ENCODE data around the gene PIGW. TPM values are rescaled to one million over a fixed set of nuclear protein-coding genes. Genes with fewer than 3 reads are reported as not detected.

Gene PIGW
- total and polyA plus RNA-seq, 2 experiments from 2014 or later = 5.5 to 15.8 TPM

- Histone ChIP-seq H2AFZ (no peak overlapping the region), H4K20me1 (replicated peaks; ENCODE audit: insufficient read depth) (peaks cover 8% of the 10 kb centered on the region; the same call in 1 of the 2 replicates)
These were observed 42.0 kb downstream of the PIGW start for GRCh38 chr17:36576793-36577192.

More at GRCh38 chr17:36576793-36577192, 42.0 kb downstream of the PIGW start:
- H3K36me3 Mint-ChIP-seq (ENCODE audit: low read depth) = peaks cover 38% of the 10 kb centered on the region
- no peak overlapping the region for H3K4me3 ChIP-seq
- H3K27ac Mint-ChIP-seq = no peak overlapping the region
- no peaks in the 10 kb centered on the region for H3K9me3 Mint-ChIP-seq
- ATAC-seq = no peak
- H3K79me2 ChIP-seq (replicated peaks; ENCODE audit: insufficient read depth) = peaks cover 12% of the 10 kb centered on the region
- no peaks in the 10 kb centered on the region for H3K4me1 ChIP-seq (ENCODE audit: insufficient read depth)
- no peak for DNase-seq (ENCODE audit: low spot score)
- no peaks in the 10 kb centered on the region for H3K27me3 ChIP-seq (ENCODE audit: insufficient read depth)
- no peak overlapping the region for H3K4me2 ChIP-seq
- peaks cover 4% of the 10 kb centered on the region for H3K27me3 Mint-ChIP-seq (ENCODE audit: insufficient read depth, low read depth, poor library complexity)
- no peaks in the 10 kb centered on the region for H3F3A ChIP-seq (replicated peaks; ENCODE audit: low read depth)
- no peaks in the 10 kb centered on the region for H3K9me2 ChIP-seq (ENCODE audit: insufficient read depth)
- TF ChIP-seq JUNB (IDR thresholded peaks at IDR 0.05; ENCODE audit: unreplicated experiment) (no peak), ZNF331 (CRISPR knock-in tag; IDR thresholded peaks at IDR 0.05; ENCODE audit: low read depth) (no peak), ZNF114 (CRISPR knock-in tag; IDR thresholded peaks at IDR 0.05) (no peak), ZNF462 (CRISPR knock-in tag; IDR thresholded peaks at IDR 0.05) (no peak), CREB1 (CRISPR knock-in tag; IDR thresholded peaks at IDR 0.05; ENCODE audit: low read depth) (no peak), STAT1 (IDR thresholded peaks at IDR 0.05; ENCODE audit: unreplicated experiment) (no peak), ETS1 (IDR thresholded peaks at IDR 0.05) (no peak), EZH2 (IDR thresholded peaks at IDR 0.05; ENCODE audit: low read depth, unreplicated experiment) (no peak), CTCF (conservative IDR thresholded peaks at IDR 0.05; ENCODE audit: low read depth in 2 of 2) (no peak), REST (IDR thresholded peaks at IDR 0.05; ENCODE audit: unreplicated experiment) (no peak), NANOG (IDR thresholded peaks at IDR 0.05; ENCODE audit: borderline replicate concordance) (no peak), EZH2phosphoT487 (IDR thresholded peaks at IDR 0.05; ENCODE audit: unreplicated experiment) (no peak), POLR2AphosphoS5 (IDR thresholded peaks at IDR 0.05; ENCODE audit: low read depth) (no peak)
- no peaks in the 10 kb centered on the region for H3K4me1 Mint-ChIP-seq
- H3K4me3 Mint-ChIP-seq = no peak overlapping the region
- peaks cover 29% of the 10 kb centered on the region for H3K36me3 ChIP-seq (ENCODE audit: insufficient read depth)
- H3K27ac ChIP-seq (ENCODE audit: low read depth) = no peak overlapping the region
